HL-60 (cell line): ENCODE measurements around the gene NDNF.

Experiments used
- CTCF ChIP-seq: IDR thresholded peaks from one replicate; pipeline ENCODE4 v1.5.1; 2011; ENCODE audit warnings: low read length, control low read depth, inconsistent platforms; ENCODE audit not compliant: insufficient read depth
- GABPA ChIP-seq: IDR thresholded peaks from 2 replicates; pipeline ENCODE4 v1.6.1; 2012; ENCODE audit warnings: low read depth
- POLR2AphosphoS5 ChIP-seq: IDR thresholded peaks from 2 replicates; pipeline ENCODE4 v1.6.1; 2012; ENCODE audit warnings: low read depth
- REST ChIP-seq: IDR thresholded peaks from 2 replicates; pipeline ENCODE4 v1.6.1; 2012; ENCODE audit warnings: low read depth; ENCODE audit not compliant: insufficient replicate concordance
- SPI1 ChIP-seq: IDR thresholded peaks from 2 replicates; pipeline ENCODE4 v1.6.1; 2012; ENCODE audit warnings: low read depth, mild to moderate bottlenecking, borderline replicate concordance

GRCh38 chr4:120990246-120990645 lies 82.1 kb downstream of the NDNF start:
- TF ChIP-seq CTCF (no peak), POLR2AphosphoS5 (no peak), GABPA (no peak), REST (no peak), SPI1 (no peak)
